ENCODE data around the gene P2RY14. TPM values are rescaled to one million over a fixed set of nuclear protein-coding genes. Genes with fewer than 3 reads are reported as not detected.

Gene P2RY14
- total RNA-seq, 1 donor = 2.3 TPM

DNA sequence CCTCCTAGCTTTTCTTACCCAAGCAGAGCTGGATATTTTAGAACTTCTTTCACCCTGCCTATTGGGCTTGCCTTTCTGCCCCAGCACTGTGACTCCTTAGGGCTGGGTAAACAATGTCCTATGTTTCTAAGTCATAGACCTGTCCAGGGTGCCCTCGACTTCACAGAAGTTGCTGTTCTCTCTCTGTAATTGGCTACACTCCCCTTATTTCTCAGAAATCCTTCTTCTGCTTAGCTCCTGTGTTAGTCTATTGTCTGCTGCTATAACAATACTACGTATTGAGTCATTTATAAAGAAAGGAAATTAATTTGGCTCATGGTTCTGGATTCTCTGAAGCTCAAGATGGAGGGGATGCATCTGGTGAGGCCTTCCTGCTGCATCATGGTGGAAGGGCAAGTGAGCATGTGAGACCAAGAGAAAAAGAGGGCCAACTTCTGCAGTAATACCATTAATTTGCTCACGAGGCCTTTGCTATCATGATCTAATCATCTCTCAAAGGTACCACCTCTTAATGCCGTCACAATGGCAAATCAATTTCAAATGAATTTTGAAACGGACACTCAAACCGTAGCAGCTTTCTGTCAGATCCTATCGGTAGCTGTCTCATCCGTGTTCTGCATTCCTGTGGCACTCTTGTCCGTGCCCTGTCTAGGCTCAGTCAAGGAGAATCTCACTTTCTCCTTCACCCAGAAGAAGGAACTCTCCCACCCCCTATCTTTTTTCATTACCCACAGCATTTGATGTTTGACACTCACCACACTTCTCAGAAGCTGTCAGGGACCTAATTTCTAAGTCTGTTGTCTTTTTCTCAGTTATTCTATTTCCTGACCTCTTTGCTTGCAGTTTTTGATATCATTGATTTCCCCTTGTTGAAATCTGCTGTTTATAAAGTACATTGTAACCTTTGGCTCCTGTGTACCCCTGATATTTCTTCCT, 53.0 kb downstream of the P2RY14 start:
- no peaks in the 10 kb centered on the region for H3K9me3 ChIP-seq (ENCODE audit: low read depth, low read length)
- peaks cover 40% of the 10 kb centered on the region for H3K4me1 ChIP-seq (ENCODE audit: insufficient read depth, low read length)
- no peaks in the 10 kb centered on the region for H3K27me3 ChIP-seq (ENCODE audit: insufficient read depth, low read length)
- no peak overlapping the region for H3K4me3 ChIP-seq (ENCODE audit: low read length)

DNA sequence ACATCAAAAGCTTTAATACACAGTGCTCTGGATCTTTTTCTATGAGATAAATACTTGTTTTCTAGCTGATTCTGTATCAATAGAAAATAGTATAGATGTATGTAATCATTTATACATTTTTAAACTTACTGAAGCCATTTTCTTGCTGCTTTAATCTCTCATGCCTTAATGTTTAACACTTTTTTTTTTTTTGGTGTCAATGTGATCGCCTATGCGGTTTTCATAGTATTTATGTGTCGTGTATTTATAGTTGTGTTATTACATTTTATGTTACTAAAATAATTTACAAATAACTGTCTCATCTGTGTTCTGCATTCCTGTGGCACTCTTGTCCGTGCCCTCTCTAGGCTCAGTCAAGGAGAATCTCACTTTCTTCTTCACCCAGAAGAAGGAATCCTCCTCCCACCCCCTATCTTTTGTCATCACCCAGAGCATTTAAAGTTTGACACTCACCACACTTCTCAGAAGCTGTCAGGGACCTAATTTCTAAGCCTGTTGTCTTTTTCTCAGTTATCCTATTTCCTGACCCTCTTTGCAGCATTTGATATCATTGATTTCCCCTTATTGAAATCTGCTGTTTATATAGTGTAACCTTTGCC, 54.0 kb downstream of the P2RY14 start:
- Histone ChIP-seq H3K4me1 (ENCODE audit: insufficient read depth, low read length) (peaks cover 34% of the 10 kb centered on the region), H3K9me3 (ENCODE audit: low read depth, low read length) (no peaks in the 10 kb centered on the region), H3K4me3 (ENCODE audit: low read length) (no peak overlapping the region), H3K27me3 (ENCODE audit: insufficient read depth, low read length) (no peaks in the 10 kb centered on the region)

DNA sequence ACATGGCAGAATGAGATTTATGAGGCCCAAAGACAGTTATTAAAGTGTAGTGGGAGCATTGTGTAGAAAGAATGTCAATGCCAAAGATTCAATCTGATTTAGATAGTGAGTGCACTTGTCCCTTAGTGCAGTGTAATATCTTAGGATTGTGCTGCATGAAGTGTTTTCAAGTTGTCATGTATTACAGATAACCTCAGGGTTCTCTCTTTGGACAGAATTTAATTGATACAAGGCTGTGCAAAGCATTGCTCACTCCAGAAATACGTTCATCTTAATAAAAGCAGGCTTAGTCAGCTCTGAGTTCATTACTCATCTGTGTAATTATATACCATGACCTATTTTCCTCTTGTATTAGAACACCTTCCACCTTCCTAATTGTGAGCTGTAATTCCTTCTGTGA, 59.3 kb downstream of the P2RY14 start:
- Histone ChIP-seq H3K4me3 (ENCODE audit: low read length) (no peak overlapping the region), H3K27me3 (ENCODE audit: insufficient read depth, low read length) (no peaks in the 10 kb centered on the region), H3K4me1 (ENCODE audit: insufficient read depth, low read length) (no peaks in the 10 kb centered on the region), H3K9me3 (ENCODE audit: low read depth, low read length) (no peaks in the 10 kb centered on the region)

GRCh38 chr3:151218136-151218535, 60.2 kb downstream of the P2RY14 start:
- Histone ChIP-seq H3K9me3 (ENCODE audit: low read depth, low read length) (no peaks in the 10 kb centered on the region), H3K4me1 (ENCODE audit: insufficient read depth, low read length) (no peaks in the 10 kb centered on the region), H3K27me3 (ENCODE audit: insufficient read depth, low read length) (no peaks in the 10 kb centered on the region), H3K4me3 (ENCODE audit: low read length) (no peak overlapping the region)

DNA sequence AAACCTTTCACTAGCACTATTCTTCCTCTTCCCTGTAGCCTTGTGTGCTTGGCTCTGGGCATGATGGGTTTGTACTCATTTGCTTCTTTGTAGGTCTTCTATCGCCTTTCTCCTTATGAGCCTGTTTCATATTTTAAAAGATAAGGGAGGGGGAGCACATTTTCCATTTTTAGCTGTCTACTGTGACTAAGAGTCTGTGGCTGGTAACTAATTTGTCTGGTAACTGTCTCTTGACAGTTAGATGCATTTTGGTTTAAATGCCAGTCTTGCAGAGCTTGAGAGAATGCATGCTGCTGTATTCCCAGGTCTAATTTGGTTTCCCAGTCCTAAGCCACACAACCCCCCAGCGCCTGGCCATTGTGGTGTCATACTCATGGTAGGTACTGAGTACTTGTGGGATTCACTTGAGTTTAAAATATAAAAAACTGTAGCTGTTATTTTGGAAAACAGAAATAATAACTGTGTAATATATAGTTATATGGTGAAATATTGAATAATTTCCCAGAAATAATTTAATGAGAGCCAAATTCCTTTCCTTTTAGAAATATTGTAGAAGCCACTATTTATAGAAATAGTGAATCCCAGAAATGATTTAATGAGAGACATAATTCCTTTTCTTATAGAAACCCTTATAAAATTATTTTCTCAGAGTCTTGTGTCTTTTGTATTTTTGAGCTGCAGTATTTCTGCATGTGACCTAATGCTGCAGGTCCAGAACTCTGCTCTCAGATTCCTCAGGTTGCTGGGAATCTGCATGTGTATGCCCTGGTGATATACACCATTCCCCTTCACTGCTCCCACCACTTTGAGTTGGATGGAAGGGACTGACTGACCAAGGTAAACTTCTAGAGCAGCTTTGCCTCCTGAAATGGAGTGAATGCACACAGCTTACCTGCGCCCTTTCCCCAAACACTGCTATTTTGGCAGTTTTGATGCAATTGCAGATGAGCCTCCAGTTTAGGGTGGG, 61.4 kb downstream of the P2RY14 start:
- no peak overlapping the region for H3K4me3 ChIP-seq (ENCODE audit: low read length)
- H3K27me3 ChIP-seq (ENCODE audit: insufficient read depth, low read length) = no peaks in the 10 kb centered on the region
- H3K4me1 ChIP-seq (ENCODE audit: insufficient read depth, low read length) = no peaks in the 10 kb centered on the region
- H3K9me3 ChIP-seq (ENCODE audit: low read depth, low read length) = no peaks in the 10 kb centered on the region

- no peak overlapping the region for H3K4me3 ChIP-seq (ENCODE audit: low read length)
- H3K27me3 ChIP-seq (ENCODE audit: insufficient read depth, low read length) = no peaks in the 10 kb centered on the region
- H3K9me3 ChIP-seq (ENCODE audit: low read depth, low read length) = no peaks in the 10 kb centered on the region
- H3K4me1 ChIP-seq (ENCODE audit: insufficient read depth, low read length) = peaks cover 15% of the 10 kb centered on the region
Observed at GRCh38 chr3:151214459-151214858, 63.9 kb downstream of the P2RY14 start.

- H3K27me3 ChIP-seq (ENCODE audit: insufficient read depth, low read length) = no peaks in the 10 kb centered on the region
- no peak overlapping the region for H3K4me3 ChIP-seq (ENCODE audit: low read length)
- H3K9me3 ChIP-seq (ENCODE audit: low read depth, low read length) = no peaks in the 10 kb centered on the region
- H3K4me1 ChIP-seq (ENCODE audit: insufficient read depth, low read length) = peaks cover 15% of the 10 kb centered on the region
Observed at GRCh38 chr3:151213881-151214280, 64.5 kb downstream of the P2RY14 start.

DNA sequence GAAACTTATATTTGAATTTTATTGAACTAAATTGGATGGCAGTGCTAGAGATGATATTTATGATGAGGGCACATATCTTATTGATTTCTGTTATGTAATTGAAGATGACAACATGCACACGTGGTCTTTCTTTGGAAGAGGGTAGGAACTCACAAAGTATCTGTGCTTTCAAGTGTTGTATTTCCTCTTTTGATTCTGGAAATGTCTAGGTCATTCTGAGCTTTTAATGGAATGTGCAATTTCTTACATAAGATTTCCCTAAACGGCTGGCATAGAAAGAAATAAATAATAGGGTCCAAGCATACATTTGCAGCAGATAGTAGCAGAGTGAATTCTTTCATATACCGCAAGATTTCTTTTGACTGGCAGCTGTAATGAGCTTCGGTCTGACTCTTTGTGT, 65.2 kb downstream of the P2RY14 start:
- Histone ChIP-seq H3K27me3 (ENCODE audit: insufficient read depth, low read length) (no peaks in the 10 kb centered on the region), H3K4me1 (ENCODE audit: insufficient read depth, low read length) (peaks cover 15% of the 10 kb centered on the region), H3K4me3 (ENCODE audit: low read length) (no peak overlapping the region), H3K9me3 (ENCODE audit: low read depth, low read length) (no peaks in the 10 kb centered on the region)

- no peak overlapping the region for H3K4me3 ChIP-seq (ENCODE audit: low read length)
Observed at GRCh38 chr3:151210676-151211381, 67.5 kb downstream of the P2RY14 start.

GRCh38 chr3:151209654-151210053, 68.7 kb downstream of the P2RY14 start:
- H3K4me3 ChIP-seq (ENCODE audit: low read length) = no peak overlapping the region
- no peaks in the 10 kb centered on the region for H3K9me3 ChIP-seq (ENCODE audit: low read depth, low read length)
- peaks cover 26% of the 10 kb centered on the region for H3K4me1 ChIP-seq (ENCODE audit: insufficient read depth, low read length)
- H3K27me3 ChIP-seq (ENCODE audit: insufficient read depth, low read length) = no peaks in the 10 kb centered on the region

More at GRCh38 chr3:151210676-151211381, 67.5 kb downstream of the P2RY14 start:
- no peaks in the 10 kb centered on the region for H3K27me3 ChIP-seq (ENCODE audit: insufficient read depth, low read length)
- H3K9me3 ChIP-seq (ENCODE audit: low read depth, low read length) = no peaks in the 10 kb centered on the region
- peaks cover 21% of the 10 kb centered on the region for H3K4me1 ChIP-seq (ENCODE audit: insufficient read depth, low read length)

- Histone ChIP-seq H3K9me3 (ENCODE audit: low read depth, low read length) (no peaks in the 10 kb centered on the region), H3K4me1 (ENCODE audit: insufficient read depth, low read length) (peaks cover 23% of the 10 kb centered on the region), H3K4me3 (ENCODE audit: low read length) (no peak overlapping the region), H3K27me3 (ENCODE audit: insufficient read depth, low read length) (no peaks in the 10 kb centered on the region)
Observed at GRCh38 chr3:151206201-151206600, 72.1 kb downstream of the P2RY14 start.

DNA sequence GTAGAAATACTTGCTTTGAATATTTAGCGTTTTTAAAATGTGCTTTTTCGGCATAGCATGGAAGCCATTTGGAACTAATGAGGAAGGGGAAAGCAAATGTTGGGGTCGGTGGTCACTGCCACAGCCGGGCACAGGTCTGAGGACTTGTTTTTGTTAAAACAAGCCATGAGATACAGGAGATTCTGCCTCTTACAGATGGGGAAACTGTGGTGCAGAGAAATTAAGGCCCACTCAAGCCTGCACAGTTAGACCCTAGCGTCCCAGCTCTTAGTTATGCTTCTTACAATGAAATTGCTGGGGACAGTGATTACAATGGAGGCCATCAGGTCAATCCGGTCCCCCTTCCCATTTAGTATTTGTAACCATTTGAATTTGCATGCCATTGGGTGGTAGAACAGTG, 72.9 kb downstream of the P2RY14 start:
- Histone ChIP-seq H3K4me1 (ENCODE audit: insufficient read depth, low read length) (peaks cover 16% of the 10 kb centered on the region), H3K4me3 (ENCODE audit: low read length) (no peak overlapping the region), H3K27me3 (ENCODE audit: insufficient read depth, low read length) (no peaks in the 10 kb centered on the region), H3K9me3 (ENCODE audit: low read depth, low read length) (no peaks in the 10 kb centered on the region)

DNA sequence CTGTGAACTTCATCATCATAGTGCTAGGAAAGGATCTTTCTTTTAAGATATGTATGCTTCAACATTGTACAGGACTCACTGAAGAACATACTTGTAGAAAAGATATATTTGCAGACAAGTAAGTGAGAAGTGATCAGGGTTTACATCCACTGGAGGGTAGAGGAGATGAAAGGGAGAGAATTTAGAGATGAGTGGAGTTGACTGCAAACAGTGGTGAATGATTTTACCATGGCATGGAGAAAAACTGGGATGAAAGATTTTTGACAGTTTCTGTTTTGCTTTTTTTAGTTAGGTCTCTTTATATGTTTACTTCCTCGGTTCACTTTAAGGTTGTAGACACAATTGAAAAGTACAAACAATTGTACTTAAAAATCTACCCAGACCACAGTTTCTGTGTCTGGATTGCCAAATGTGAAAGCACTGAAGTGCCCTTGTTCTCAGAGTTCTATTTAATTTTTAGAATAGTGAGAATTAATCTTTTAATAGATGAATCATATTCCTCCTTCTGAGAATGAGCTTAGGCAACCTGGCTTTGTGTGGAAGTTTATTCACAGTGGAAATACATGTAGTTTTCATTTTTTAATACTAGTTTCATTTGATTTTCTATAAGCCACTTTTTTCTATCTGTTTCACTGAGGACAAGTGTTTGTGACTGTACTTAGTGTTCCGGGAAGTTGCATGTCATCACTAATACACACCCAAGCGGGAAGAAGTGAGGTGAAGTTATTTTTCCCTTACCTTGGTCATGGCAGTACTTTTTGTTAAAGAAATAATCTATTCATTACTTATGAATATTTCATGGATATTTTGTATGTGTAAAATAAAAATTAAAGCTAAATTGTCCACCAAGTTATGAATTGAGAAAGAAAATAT, 73.6 kb downstream of the P2RY14 start:
- H3K4me3 ChIP-seq (ENCODE audit: low read length) = no peak overlapping the region
- H3K27me3 ChIP-seq (ENCODE audit: insufficient read depth, low read length) = no peaks in the 10 kb centered on the region
- H3K4me1 ChIP-seq (ENCODE audit: insufficient read depth, low read length) = peaks cover 14% of the 10 kb centered on the region
- H3K9me3 ChIP-seq (ENCODE audit: low read depth, low read length) = no peaks in the 10 kb centered on the region

GRCh38 chr3:151203051-151203420, 75.3 kb downstream of the P2RY14 start, which contains the start of gene GPR171:
Gene GPR171, minus strand, starts transcription at chr3:151203216. Its CDS starts 3,830 bp downstream, at chr3:151199386.
- H3K4me1 ChIP-seq (ENCODE audit: insufficient read depth, low read length) = peaks cover 18% of the 10 kb centered on the region
- no peaks in the 10 kb centered on the region for H3K27me3 ChIP-seq (ENCODE audit: insufficient read depth, low read length)
- peak within 1 kb of the TSS; percentile 21 for H3K4me3 ChIP-seq (ENCODE audit: low read length)

More at GRCh38 chr3:151203051-151203420, 75.3 kb downstream of the P2RY14 start, which contains the start of gene GPR171:
- no peaks in the 10 kb centered on the region for H3K9me3 ChIP-seq (ENCODE audit: low read depth, low read length)
